ENCODE measurements around the gene AP3S2. TPM values are rescaled to one million over a fixed set of nuclear protein-coding genes. Genes with fewer than 3 reads are reported as not detected.

AP3S2 gene
- total and polyA plus RNA-seq, 2 experiments from 2014 or later = 9.4 to 93.3 TPM

- Histone ChIP-seq H3F3A (replicated peaks; ENCODE audit: low read depth) (no peaks in the 10 kb centered on the region), H3K4me2 (no peak overlapping the region), H3K9me2 (ENCODE audit: insufficient read depth) (no peaks in the 10 kb centered on the region), H3K79me2 (replicated peaks; ENCODE audit: insufficient read depth) (no peaks in the 10 kb centered on the region), H3K27ac (ENCODE audit: low read depth) (no peak overlapping the region), H4K20me1 (replicated peaks; ENCODE audit: insufficient read depth) (no peaks in the 10 kb centered on the region), H3K4me1 (ENCODE audit: insufficient read depth) (peaks cover 4% of the 10 kb centered on the region), H2AFZ (no peak overlapping the region), H3K4me3 (no peak overlapping the region), H3K27me3 (ENCODE audit: insufficient read depth) (peaks cover 12% of the 10 kb centered on the region), H3K36me3 (ENCODE audit: insufficient read depth) (no peaks in the 10 kb centered on the region)
- TF ChIP-seq EZH2 (IDR thresholded peaks at IDR 0.05; ENCODE audit: low read depth, unreplicated experiment) (no peak), CREB1 (CRISPR knock-in tag; IDR thresholded peaks at IDR 0.05; ENCODE audit: low read depth) (no peak), JUNB (IDR thresholded peaks at IDR 0.05; ENCODE audit: unreplicated experiment) (no peak), REST (IDR thresholded peaks at IDR 0.05; ENCODE audit: unreplicated experiment) (no peak), STAT1 (IDR thresholded peaks at IDR 0.05; ENCODE audit: unreplicated experiment) (no peak), NANOG (IDR thresholded peaks at IDR 0.05; ENCODE audit: borderline replicate concordance) (no peak), ZNF462 (CRISPR knock-in tag; IDR thresholded peaks at IDR 0.05) (no peak), ETS1 (IDR thresholded peaks at IDR 0.05) (no peak), CTCF (conservative IDR thresholded peaks at IDR 0.05; ENCODE audit: low read depth in 2 of 2) (no peak), ZNF331 (CRISPR knock-in tag; IDR thresholded peaks at IDR 0.05; ENCODE audit: low read depth) (no peak), EZH2phosphoT487 (IDR thresholded peaks at IDR 0.05; ENCODE audit: unreplicated experiment) (no peak), ZNF114 (CRISPR knock-in tag; IDR thresholded peaks at IDR 0.05) (no peak), POLR2AphosphoS5 (IDR thresholded peaks at IDR 0.05; ENCODE audit: low read depth) (no peak)
- Mint-ChIP-seq H3K36me3 (ENCODE audit: low read depth) (no peaks in the 10 kb centered on the region; the same call in 2 of the 3 replicates), H3K27ac (no peak overlapping the region), H3K4me1 (peaks cover 7% of the 10 kb centered on the region; the same call in 2 of the 3 replicates), H3K9me3 (no peaks in the 10 kb centered on the region), H3K4me3 (no peak overlapping the region), H3K27me3 (ENCODE audit: insufficient read depth, low read depth, poor library complexity) (peaks cover 10% of the 10 kb centered on the region)
- ATAC-seq (no peak), DNase-seq (ENCODE audit: low spot score) (no peak)
Observed at GRCh38 chr15:89908226-89908625, 14.4 kb upstream of the AP3S2 start.

All from GM23338 (cell line).